Spleen (tissue), 11 donors: ENCODE results near the gene DLX6. TPM values are rescaled to one million over a fixed set of nuclear protein-coding genes. Genes with fewer than 3 reads are reported as not detected.
A peak's percentile ranks its signal among the peaks of the same experiment; 100 is the strongest.
"Not testable (repeated sequence)": the region's sequence is repeated elsewhere in the genome, so short reads cannot be mapped to it uniquely, and the experiment has no call there.

ENCODE experiments used
- DNase-seq: peaks from one replicate; pipeline ENCODE4 v3.0.0-alpha.2; 2020
- H3K27ac ChIP-seq, 8 donors: fragments of 200-600 bp; sonication (generic) in 7 of 8; 1 replicate in 4 of 8; 2 replicates in 4 of 8; pipeline versions ENCODE4 v1.5.0 to v1.8.0; 2016 to 2021; ENCODE audit warnings: inconsistent platforms in 4 of 8, mild to moderate bottlenecking in 4 of 8, moderate library complexity in 1 of 8
- H3K27me3 ChIP-seq, 7 donors: fragments of 200-600 bp; sonication (generic) in 6 of 7; replicated peaks in 1 of 7; 1 replicate in 4 of 7; 2 replicates in 3 of 7; pipeline versions ENCODE4 v1.5.0 to v1.8.0; 2016 to 2021; ENCODE audit warnings: inconsistent platforms in 3 of 7, mild to moderate bottlenecking in 1 of 7
- H3K36me3 ChIP-seq, 6 donors: fragments of 200-600 bp; sonication (generic) in 5 of 6; 1 replicate in 4 of 6; 2 replicates in 2 of 6; pipeline versions ENCODE4 v1.5.0 to v1.8.0; 2016 to 2021; ENCODE audit warnings: inconsistent platforms in 2 of 6
- H3K4me1 ChIP-seq, 6 donors: fragments of 200-600 bp; sonication (generic) in 5 of 6; 1 replicate in 3 of 6; 2 replicates in 3 of 6; pipeline versions ENCODE4 v1.5.0 to v1.8.0; 2016 to 2021; ENCODE audit warnings: inconsistent platforms in 3 of 6
- H3K4me3 ChIP-seq, 8 donors: fragments of 200-600 bp; sonication (generic) in 7 of 8; 1 replicate in 4 of 8; 2 replicates in 4 of 8; pipeline versions ENCODE4 v1.5.0 to v1.8.0; 2016 to 2021; ENCODE audit warnings: inconsistent platforms in 4 of 8, mild to moderate bottlenecking in 4 of 8, moderate library complexity in 2 of 8
- H3K9me3 ChIP-seq, 8 donors: fragments of 200-600 bp; sonication (generic) in 7 of 8; 1 replicate in 4 of 8; 2 replicates in 4 of 8; pipeline versions ENCODE4 v1.5.0 to v1.8.0; 2016 to 2021; ENCODE audit warnings: inconsistent platforms in 4 of 8
- CTCF ChIP-seq, 11 experiments: fragments of 200-600 bp in 7 of 11; fragments of 450-650 bp in 4 of 11; sonication (generic) in 4 of 11; IDR thresholded peaks in 8 of 11; conservative IDR thresholded peaks in 3 of 11; 1 replicate in 7 of 11; 2 replicates in 4 of 11; pipeline versions ENCODE4 v1.4.0 to v1.8.0; 2016 to 2021; ENCODE audit warnings: antibody characterized with exemption in 11 of 11, inconsistent platforms in 4 of 11, mild to moderate bottlenecking in 1 of 11
- POLR2A ChIP-seq, 3 donors: fragments of 450-650 bp; IDR thresholded peaks; one replicate each; pipeline ENCODE4 v1.5.1; 2017; ENCODE audit warnings: antibody characterized with exemption in 3 of 3, mild to moderate bottlenecking in 1 of 3
- POLR2AphosphoS5 ChIP-seq, 3 donors: sonication (generic); formaldehyde crosslinking; IDR thresholded peaks; one replicate each; pipeline ENCODE4 v1.5.1; 2017; ENCODE audit warnings: antibody characterized with exemption in 3 of 3
- WGBS, 5 donors: extraction: QIAGEN DNeasy Blood & Tissue Kit in 3 of 5; methylation state at CpG; one replicate each; pipeline versions ENCODE4 v1.1.5 to v1.1.7; 2013 to 2018; 5-methylcytosine and 5-hydroxymethylcytosine counted together
- intact Hi-C: fragments of 100-400 bp; cut with DNase I; formaldehyde crosslinking; loops from one replicate; pipeline ENCODE4 v1.15.0; 2023; ENCODE audit warnings: low total_unique reads
- polyA plus RNA-seq, 3 donors: library from polyadenylated mRNA; stranded (reverse); fragments of 200-250 nt; gene quantifications; one replicate each; pipeline ENCODE4 v1.2.1, GENCODE V29; 2013
- total RNA-seq, 7 donors: library from RNA; depleted of rRNA in 3 of 7; stranded (reverse); fragments of >200 nt in 3 of 7; fragmentation: NEBNext Ultra II Directional in 4 of 7; extraction: Animal tissue kit (Norgen Biotek cat#: 25700) in 4 of 7; gene quantifications; one replicate each; pipeline versions ENCODE4 v1.1.0 to v1.2.1, GENCODE V29; 2016 to 2021
- donor health status: healthy with polysubstance abuse.
- donor health status: DM: no; HTN: no; CAD: no; lungs with moderate emphysema.
- donor health status: DM: no; HTN: no; CAD: no.
- donor health status: Bipolar disorder and iron deficiency.
- donor health status: healthy.
- donor health status: DM: no; HTN: no; CAD: no.
- donor health status: DM: yes; HTN: yes; CAD: no.

DLX6 gene
- total and polyA plus RNA-seq, 10 donors: not detected

- Histone ChIP-seq H3K9me3 (no peaks in the 10 kb centered on the region), H3K36me3 (no peaks in the 10 kb centered on the region), H3K4me3 (peak overlapping the region in 6 of 8 donors; percentile 8 to 65 (median 35)), H3K27me3 (peaks cover 2 to 98% (median 62%) of the 10 kb centered on the region in 7 donors), H3K27ac (no peak overlapping the region), H3K4me1 (peaks cover 15 to 64% (median 32%) of the 10 kb centered on the region in 6 donors)
- peak; percentile 71 for DNase-seq
- intact Hi-C loops: loop anchor here (5.0 kb wide), 1 partner anchor 954 kb away; no protein-coding TSS in a partner anchor
- TF ChIP-seq POLR2A (IDR thresholded peaks at IDR 0.05) (no peak), CTCF (IDR thresholded peaks at IDR 0.05 in 8 of 11, conservative IDR thresholded peaks at IDR 0.05 in 3 of 11) (no peak), POLR2AphosphoS5 (IDR thresholded peaks at IDR 0.05) (no peak)
- 6 to 25% (median 11%) methylated on average over 23 to 29 of the region's 29 CpGs for WGBS, 5 donors
Observed at GRCh38 chr7:97025983-97026714, 20.8 kb downstream of the DLX6 start.

- H3K27ac ChIP-seq: no peak overlapping the region
- no peaks in the 10 kb centered on the region for H3K36me3 ChIP-seq
- intact Hi-C loops: loop anchor here (5.0 kb wide), 1 partner anchor 955 kb away; no protein-coding TSS in a partner anchor
- no peak for DNase-seq
- WGBS, 5 donors: 9 to 22% (median 11%) methylated on average over 17 of the region's 17 CpGs
- H3K9me3 ChIP-seq: no peaks in the 10 kb centered on the region
- peak overlapping the region; percentile 8 to 65 (median 33) for H3K4me3 ChIP-seq
- no peak for TF ChIP-seq CTCF (IDR thresholded peaks at IDR 0.05 in 8 of 11, conservative IDR thresholded peaks at IDR 0.05 in 3 of 11)
- H3K4me1 ChIP-seq: peaks cover 15 to 57% (median 28%) of the 10 kb centered on the region in 6 donors
- peaks cover 0 to 95% (median 55%) of the 10 kb centered on the region in 7 donors for H3K27me3 ChIP-seq
Observed at GRCh38 chr7:97026715-97027426, 21.5 kb downstream of the DLX6 start.

- Histone ChIP-seq H3K27me3 (peaks cover 0 to 95% (median 48%) of the 10 kb centered on the region in 7 donors), H3K9me3 (no peaks in the 10 kb centered on the region), H3K36me3 (no peaks in the 10 kb centered on the region), H3K4me3 (peak overlapping the region; percentile 1 to 65 (median 33)), H3K4me1 (peaks cover 15 to 49% (median 26%) of the 10 kb centered on the region in 6 donors), H3K27ac (no peak overlapping the region)
- peak; percentile 86 for DNase-seq
- 4 to 6% (median 5%) methylated on average over 22 to 23 of the region's 23 CpGs for WGBS, 5 donors
- intact Hi-C loops: loop anchor here (5.0 kb wide), 1 partner anchor 955 kb away; no protein-coding TSS in a partner anchor
- TF ChIP-seq CTCF (IDR thresholded peaks at IDR 0.05 in 8 of 11, conservative IDR thresholded peaks at IDR 0.05 in 3 of 11): peak; percentile 67 to 88 (median 80)
- TF ChIP-seq POLR2A (IDR thresholded peaks at IDR 0.05): no peak
- TF ChIP-seq POLR2AphosphoS5 (IDR thresholded peaks at IDR 0.05): no peak
Observed at GRCh38 chr7:97027427-97028234, 22.3 kb downstream of the DLX6 start.

- not testable (repeated sequence) for H3K4me3 ChIP-seq, H3K36me3 ChIP-seq, H3K4me1 ChIP-seq, H3K9me3 ChIP-seq, H3K27ac ChIP-seq
- intact Hi-C loops: loop anchor here (5.0 kb wide), 1 partner anchor 1117 kb away; no protein-coding TSS in a partner anchor
- H3K27me3 ChIP-seq: peaks cover 0 to 40% (median 2%) of the 10 kb centered on the region in 7 donors
- 88 to 95% (median 92%) methylated on average over 13 to 30 of the region's 30 CpGs for WGBS, 5 donors
- peak; percentile 70 for DNase-seq
Observed at GRCh38 chr7:97034213-97034852, 29.0 kb downstream of the DLX6 start.
